DMS 273 (cell line): Measurements from ENCODE around the gene PLPP1.
"Not testable (repeated sequence)": the region's sequence is repeated elsewhere in the genome, so short reads cannot be mapped to it uniquely, and the experiment has no call there.

ENCODE experiments used
- DNase-seq: peaks from one replicate; lab custom pipeline; 2025; ENCODE audit not compliant: unreplicated experiment; lab: John Stamatoyannopoulos, UW

The PLPP1 gene

GRCh38 chr5:55507574-55507973 lies 27.2 kb downstream of the PLPP1 start:
- DNase-seq = no peak

DNA sequence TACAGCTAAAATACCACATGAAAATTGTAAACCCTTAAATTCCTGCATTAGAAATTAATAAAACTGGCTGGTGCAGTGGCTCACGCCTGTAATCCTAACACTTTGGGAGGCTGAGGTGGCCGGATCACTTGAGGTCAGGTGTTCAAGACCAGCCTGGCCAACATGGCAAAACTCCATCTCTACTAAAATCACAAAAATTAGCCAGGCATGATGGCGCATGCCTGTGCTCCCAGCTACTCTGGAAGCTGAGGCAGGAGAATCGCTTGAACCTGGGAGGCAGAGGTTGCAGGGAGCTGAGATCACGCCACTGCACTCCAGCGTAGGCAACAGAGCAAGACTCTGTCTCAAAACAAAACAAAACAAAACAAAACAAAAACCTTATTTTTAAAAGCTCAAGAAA lies 29.1 kb downstream of the PLPP1 start:
- DNase-seq = not testable (repeated sequence)

DNA sequence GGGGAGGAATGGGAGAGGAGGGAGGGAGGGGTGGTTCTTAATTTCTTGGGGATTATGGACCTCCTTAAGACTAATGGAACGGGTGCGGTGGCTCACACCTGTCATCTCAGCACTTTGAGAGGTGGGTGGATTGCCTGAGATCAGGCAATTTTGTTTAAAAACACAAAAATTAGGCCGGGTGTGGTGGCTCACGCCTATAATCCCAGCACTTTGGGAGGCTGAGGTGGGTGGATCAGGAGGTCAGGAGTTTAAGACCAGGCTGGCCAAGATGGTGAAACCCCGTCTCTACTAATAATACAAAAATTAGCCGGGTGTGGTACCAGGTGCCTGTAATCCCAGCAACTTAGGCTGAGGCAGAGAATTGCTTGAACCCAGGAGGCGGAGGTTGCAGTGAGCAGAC lies 30.8 kb downstream of the PLPP1 start:
- DNase-seq = not testable (repeated sequence)

- no peak for DNase-seq
Observed at GRCh38 chr5:55502759-55503158, 32.0 kb downstream of the PLPP1 start.

- DNase-seq = no peak
Observed at GRCh38 chr5:55498457-55498856, 36.3 kb downstream of the PLPP1 start.

- peak; percentile 55 for DNase-seq
Observed at GRCh38 chr5:55497712-55498111, 37.1 kb downstream of the PLPP1 start.

GRCh38 chr5:55495216-55495615 lies 39.5 kb downstream of the PLPP1 start:
- no peak for DNase-seq

GRCh38 chr5:55492449-55492848 lies 42.3 kb downstream of the PLPP1 start:
- no peak for DNase-seq

DNA sequence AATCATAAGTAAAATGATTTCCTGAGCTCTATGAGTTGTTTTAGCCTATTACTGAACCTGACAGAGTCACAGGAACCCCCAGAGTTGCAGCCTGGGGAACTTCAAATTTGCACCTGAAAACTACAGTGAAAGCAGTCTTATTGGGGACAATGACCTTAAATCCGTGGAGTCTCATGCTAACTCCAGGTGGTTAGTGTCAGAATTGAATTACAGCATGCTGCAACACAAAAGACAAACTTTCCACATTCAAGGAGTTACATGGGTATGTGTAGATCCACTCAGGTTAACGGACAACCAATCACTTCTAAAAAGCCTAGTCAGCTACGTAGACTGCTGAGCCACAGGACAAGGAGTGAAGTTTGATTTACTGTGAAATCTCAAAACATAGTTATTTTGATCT lies 49.7 kb downstream of the PLPP1 start:
- no peak for DNase-seq

DNA sequence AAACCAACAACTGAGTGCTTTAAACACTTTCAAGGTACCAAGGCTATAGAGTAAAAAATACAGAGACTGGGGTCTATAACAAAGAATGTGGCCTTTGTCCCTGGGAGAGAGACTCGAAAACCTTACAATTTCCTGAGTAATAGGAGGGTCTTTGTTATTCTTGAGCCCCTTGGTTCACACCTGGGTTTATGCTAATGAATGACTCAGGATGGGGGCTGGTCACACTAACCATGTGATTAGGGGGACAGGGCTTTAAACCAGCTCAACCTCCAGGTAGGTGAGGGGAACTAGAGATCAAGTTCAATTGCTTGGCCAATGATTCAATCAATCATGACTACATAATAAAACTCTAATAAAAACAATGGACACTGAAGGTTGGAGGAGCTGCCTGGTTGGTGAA lies 50.2 kb downstream of the PLPP1 start:
- DNase-seq = no peak

- DNase-seq = no peak
Observed at GRCh38 chr5:55483885-55484284, 50.9 kb downstream of the PLPP1 start.

DNA sequence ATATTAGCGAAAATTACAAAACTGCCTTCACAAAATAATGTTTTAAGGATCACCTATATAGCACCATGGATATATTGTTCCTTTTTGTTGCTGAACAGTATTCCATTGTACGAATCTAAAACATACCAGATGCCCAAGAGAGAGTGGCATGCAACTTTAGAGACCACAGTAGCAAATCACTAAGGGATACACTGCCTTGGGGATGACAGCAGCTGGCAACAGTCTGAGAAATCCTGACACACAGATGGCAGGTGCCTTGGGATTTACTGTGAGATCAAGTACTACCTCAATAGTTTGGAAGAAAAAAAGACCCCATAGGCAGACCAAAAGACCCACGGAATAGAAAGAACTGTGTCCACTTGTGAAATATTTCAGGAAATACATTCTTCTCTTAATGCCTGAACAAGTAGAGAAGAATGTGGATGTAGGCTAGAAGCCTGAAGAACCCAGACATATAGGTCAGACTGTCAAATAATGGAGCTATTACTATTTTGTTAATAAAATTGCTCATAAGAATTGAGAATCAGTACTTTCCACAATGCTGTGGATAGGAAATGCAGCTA lies 53.4 kb downstream of the PLPP1 start:
- peak; percentile 62 for DNase-seq

GRCh38 chr5:55480781-55481180 lies 54.0 kb downstream of the PLPP1 start:
- DNase-seq = no peak

DNA sequence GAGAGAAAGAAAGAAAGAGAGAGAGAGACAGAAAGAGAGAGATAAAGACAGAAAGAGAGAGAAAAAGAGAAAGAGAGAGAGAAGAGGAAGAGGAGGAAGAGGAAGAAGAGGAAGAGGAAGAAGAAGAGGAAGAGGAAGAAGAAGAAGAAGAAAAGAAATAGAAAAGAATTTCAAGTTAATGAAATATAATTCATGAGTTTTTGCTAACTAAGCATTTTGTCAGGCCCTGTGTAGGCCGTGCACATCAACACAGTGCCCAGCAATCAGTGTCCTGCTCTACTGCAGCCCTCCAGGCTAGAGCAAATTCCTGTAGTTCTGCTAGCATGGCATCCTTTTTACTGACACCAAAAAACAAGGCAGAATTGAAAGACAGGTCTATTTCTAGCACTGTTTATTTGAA lies 62.1 kb downstream of the PLPP1 start:
- DNase-seq = no peak

- no peak for DNase-seq
Observed at GRCh38 chr5:55471468-55471867, 63.3 kb downstream of the PLPP1 start.

DNA sequence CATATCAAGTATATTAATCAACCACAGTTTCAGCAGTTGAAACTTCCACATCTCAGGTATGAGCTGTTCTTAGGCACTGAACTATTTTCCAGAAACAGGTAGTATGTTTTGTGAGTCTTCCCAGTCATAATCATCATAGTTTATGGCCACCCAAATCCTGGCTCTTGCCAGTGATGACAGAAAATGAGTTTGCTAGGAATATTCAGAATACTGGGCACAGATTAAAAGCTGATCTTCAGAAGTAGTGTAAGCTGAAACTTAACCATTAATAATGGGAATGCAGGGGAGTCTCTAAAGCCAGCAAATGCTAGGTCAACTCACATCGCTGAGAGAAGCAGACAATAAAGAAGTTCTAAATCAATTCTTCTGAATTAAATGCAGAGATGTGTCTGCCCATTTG lies 64.5 kb downstream of the PLPP1 start:
- DNase-seq = no peak

DNA sequence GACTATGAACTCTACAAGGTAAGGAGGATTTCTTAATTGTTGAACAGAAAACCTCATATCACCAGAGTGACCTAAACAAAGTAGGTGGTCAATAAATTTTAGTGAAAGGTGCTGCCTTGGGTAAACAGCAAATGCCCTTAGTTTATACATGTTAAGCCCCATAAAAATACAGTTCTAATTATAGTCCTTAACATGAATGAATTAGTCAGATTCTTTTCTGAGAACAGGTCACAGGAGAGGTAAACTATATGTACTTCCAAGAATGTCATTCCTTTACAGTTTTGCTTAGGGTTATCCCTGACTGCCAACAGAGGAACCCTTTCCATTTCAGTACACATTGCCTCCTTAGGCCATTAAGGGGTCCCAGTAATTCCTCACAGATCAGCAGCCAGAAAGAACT lies 64.9 kb downstream of the PLPP1 start:
- no peak for DNase-seq

DNA sequence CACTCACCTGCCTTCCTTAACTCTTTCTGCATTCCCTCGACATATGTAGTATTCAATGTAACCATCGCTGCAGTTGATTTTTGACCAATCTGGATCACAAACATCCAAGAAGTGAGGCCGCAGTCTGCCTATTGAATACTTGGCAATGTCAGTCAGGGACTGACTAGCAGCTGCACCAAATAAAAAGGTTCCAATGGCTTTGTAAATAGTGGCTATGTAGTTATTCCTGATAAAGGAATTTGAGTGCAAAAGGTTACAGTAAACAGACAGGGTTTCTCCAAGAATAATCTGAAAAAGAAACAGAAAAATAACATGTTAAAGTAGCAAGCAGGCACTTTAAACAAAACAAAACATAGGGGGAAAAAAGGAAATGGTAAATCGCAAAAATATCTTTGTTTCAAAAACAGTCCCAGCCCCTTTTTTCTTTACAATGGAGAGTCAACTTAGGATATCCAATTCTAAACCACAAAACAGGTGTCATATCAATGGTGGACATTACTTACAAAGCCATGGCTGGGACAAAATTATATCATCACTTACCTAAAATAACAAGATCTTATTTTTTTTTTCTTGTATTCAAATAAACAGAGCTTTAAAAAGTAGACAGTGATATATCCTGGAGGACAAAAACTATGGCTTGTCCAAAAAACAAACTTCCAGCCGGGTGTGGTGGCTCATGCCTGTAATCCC lies 66.8 kb downstream of the PLPP1 start:
- no peak for DNase-seq

DNA sequence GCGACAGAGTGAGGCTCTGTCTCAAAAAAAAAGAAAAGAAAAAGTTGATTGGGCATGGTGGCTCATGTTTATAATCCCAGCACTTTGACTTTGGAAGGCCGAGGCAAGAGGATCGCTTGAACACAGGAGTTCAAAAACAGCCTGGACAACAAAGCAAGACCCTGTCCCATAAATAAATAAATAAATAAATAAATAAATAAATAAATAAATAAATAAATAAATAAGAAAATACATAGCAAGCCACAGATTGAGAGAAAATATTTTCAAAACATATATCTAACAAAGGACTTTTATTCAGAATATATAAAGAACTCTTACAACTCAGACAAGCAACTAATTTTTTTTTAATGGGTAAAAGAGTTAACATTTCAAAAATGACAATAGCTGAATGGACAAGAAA lies 71.2 kb downstream of the PLPP1 start:
- no peak for DNase-seq

GRCh38 chr5:55459572-55459971 lies 75.2 kb downstream of the PLPP1 start:
- no peak for DNase-seq

GRCh38 chr5:55456216-55456895 lies 78.4 kb downstream of the PLPP1 start:
- no peak for DNase-seq

DNA sequence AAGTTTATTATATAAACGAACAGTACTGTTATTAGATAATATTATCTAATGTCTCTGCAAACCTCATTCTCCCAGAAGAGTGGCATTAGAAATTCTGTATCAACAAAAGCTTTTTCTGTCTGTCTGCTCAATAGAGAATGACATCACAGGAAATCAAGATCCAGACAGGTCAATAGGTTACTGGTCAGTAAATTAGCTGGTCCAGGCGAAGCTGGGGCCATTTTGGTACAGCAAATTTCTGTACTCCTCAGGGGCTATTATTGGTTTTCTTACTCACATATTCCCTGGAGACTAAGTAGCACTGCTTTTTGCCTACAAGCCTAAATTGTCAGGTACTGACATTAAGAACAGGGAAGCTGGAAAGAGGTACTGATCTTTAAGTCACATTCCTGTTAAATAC lies 80.5 kb downstream of the PLPP1 start:
- no peak for DNase-seq

- DNase-seq = no peak
Observed at GRCh38 chr5:55453211-55453610, 81.6 kb downstream of the PLPP1 start.
